PC-3 (cell line): ENCODE measurements around the gene ADGRG6.

Experiments
- EZH2 ChIP-seq: fragments of 300-600 bp; sonication (generic); IDR thresholded peaks from one replicate; pipeline ENCODE4 v1.6.1; 2017; ENCODE audit warnings: antibody characterized with exemption, mild to moderate bottlenecking, low read length; ENCODE audit not compliant: unreplicated experiment
- EZH2phosphoT487 ChIP-seq: fragments of 300-600 bp; sonication (generic); IDR thresholded peaks from 2 replicates; pipeline ENCODE4 v1.6.1; 2018; ENCODE audit warnings: mild to moderate bottlenecking, antibody characterized with exemption, low read length, borderline replicate concordance
- TF ChIP-seq, protein P1 (sequence below): fragments of 300-600 bp; sonication (generic); conservative IDR thresholded peaks from 2 replicates; pipeline ENCODE4 v1.5.1; 2017; ENCODE audit warnings: antibody characterized with exemption, low read depth, mild to moderate bottlenecking, low read length

DNA sequence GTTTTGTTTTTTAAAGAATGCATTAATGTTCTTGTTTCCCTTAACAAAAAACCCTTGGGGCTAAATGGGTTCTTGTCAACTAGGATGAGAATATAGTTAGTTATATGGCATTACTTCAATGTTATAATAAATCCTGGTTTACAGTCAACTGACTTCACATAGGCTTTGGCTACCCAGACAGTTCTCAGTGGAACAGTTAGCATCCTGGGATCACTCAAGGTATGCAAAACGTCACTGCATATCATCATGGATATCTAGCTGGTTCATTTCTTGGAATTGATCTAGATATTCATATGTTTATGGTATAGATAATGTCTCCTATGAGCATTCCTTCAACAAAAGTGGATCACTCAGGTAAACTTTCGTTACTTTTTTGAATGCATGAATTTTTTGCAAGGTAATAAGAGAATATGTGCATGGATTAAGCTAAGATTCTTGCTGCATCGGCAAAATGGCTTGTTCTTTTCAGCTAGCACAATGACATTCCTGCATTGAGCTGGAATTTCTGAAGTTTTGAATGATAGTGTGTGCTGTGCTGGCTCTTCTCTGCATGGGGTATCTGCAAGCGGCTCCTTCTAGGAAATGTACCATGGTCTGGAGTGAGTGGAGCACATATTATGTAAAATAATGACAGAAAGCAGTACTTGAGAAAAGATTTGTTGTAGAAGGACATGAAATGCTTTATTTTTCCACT lies 138.9 kb downstream of the ADGRG6 start:
- TF ChIP-seq, protein P1, sequence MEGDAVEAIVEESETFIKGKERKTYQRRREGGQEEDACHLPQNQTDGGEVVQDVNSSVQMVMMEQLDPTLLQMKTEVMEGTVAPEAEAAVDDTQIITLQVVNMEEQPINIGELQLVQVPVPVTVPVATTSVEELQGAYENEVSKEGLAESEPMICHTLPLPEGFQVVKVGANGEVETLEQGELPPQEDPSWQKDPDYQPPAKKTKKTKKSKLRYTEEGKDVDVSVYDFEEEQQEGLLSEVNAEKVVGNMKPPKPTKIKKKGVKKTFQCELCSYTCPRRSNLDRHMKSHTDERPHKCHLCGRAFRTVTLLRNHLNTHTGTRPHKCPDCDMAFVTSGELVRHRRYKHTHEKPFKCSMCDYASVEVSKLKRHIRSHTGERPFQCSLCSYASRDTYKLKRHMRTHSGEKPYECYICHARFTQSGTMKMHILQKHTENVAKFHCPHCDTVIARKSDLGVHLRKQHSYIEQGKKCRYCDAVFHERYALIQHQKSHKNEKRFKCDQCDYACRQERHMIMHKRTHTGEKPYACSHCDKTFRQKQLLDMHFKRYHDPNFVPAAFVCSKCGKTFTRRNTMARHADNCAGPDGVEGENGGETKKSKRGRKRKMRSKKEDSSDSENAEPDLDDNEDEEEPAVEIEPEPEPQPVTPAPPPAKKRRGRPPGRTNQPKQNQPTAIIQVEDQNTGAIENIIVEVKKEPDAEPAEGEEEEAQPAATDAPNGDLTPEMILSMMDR = no peak
- TF ChIP-seq EZH2phosphoT487 = no peak
- no peak for TF ChIP-seq EZH2
